Measurements from ENCODE around the gene TRIP10. TPM values are rescaled to one million over a fixed set of nuclear protein-coding genes. Genes with fewer than 3 reads are reported as not detected.

Gene TRIP10
- total RNA-seq, 1 donor from 2014 or later, result 40.7 TPM

DNA sequence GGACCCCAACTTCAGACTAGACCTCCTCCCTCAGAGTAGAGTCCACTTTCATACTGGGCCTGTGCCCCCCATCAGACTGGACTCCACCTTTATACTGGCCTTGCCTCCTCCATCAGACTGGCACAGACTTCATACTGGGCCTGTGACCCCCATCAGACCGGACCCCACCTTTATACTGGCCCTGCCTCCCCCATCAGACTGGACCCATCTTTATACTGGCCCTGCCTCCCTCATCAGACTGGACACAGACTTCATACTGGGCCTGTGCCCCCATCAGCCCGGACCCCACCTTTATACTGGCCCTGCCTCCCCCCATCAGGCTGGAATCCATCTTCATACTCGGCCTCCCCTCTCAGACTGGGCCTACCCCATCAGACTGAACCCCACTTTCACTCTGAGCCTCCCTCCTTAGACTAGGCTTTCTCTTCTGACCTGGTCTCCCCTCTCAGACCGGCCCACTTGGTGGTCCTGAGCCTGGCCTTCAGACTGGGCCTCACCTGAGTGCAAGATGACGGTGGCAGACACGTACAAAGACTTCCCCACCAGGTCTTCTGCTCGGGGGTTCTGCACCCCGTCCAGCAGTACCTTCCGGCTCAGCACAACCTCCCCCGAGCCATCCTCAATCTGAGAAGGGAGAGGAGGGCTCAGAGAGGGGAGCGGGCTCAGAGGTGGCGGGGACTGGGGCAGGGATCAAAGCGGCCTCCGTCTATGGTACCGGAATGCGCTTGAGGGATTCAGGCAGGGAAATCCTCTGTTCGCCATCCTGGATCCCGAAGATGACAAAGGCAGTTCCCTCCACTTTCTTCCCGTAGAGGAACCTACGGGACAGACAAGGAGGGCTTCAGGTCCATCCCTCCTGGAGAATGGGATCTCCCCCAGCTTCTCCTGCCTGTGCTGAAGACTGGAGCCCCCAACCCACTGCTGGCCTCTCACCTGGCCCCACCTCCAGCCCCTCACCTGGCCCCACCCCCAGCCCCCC, 26.5 kb upstream of the TRIP10 start:
- no peak for DNase-seq

DNA sequence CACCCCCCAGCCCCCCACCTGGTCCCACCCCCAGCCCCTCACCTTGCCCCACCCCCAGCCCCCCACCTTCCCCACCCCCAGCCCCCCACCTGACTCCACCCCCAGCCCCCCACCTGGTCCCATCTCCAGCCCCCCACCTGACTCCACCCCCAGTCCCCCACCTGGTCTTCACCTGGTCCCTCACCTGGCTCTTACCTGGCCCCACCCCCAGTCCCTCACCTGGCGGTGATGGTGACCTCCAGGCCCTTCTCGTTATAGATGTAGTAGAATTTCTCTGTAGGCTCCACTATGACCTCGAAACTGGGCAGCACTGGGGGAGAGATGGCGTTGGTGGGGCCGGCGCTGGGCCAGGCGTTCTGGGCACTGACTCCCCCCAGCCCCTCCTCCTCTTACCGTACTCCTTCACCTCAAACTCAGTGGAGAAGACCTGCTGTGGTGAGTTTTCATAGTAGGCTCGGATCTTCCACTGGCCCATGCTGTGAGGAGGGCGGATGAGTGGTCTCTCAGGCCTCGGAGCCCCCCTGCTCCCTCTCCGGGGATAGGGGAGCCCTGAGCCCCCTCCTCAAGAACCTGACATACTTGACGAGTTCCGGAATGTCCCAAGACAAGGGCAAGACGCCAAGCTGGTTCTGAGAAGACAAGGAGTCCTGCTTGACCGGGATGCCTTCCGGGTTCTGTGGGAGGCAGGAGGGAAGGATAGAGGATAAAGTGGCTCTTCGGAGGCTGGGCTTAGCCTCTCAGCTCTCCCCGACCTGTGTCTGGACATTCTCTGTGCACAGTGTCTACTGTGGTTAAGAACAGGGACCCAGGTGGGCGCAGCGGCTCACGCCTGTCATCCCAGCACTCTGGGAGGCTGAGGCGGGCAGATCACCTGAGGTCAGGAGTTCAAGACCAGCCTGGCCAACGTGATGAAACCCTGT, 25.4 kb upstream of the TRIP10 start:
- no peak for DNase-seq

DNA sequence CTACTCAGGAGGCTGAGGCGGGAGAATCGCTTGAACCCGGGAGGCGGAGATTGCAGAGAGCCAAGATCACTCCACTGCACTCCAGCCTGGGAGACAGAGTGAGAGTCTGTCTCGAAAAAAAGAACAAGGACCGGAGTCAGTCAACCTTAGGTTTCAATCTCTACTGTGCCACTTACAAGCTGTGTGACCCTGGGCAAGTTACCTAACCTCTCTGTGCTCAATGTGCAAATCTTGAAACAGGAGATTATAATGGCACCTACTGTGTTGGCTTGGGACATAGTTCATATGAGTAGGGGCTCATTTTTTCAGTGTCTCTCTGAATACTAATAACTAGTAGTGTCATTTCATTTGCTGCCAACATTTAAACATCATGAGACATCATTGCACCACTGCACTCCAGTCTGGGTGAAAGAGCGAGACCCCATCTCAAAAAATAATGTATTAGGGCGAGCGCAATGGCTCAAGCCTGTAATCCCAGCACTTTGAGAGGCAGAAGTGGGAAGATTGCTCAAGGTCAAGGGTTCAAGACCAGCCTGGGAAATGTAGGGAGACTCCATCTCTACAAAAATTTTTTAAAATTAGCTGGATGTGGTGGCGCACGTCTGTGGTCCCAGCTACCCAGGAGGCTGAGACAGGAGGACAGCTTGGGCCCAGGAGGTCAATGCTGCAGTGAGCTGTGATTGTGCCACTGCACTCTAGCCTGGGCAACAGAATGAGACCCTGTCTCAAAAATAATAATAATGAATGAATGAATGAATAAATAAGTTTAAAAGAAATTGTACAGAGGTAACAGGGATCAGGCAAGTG, 24.5 kb upstream of the TRIP10 start:
- DNase-seq, result no peak

DNA sequence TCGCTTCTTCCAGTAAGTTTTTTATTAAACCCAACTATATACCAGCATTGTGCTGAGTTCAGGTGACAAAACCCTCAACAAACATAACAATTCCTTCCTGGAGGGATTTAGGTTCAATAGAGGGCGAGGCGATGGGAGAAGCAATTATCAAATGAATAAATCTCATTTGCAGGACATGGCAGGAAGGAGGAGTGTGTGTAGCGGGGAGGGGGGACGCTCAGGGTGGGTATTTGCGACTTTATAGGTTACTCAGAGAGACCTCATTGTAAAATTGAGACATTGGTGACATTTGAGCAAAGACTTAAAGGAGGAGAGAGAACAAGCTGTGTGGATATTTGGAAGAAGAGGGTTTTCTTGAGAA, 22.9 kb upstream of the TRIP10 start:
- no peak for DNase-seq

DNA sequence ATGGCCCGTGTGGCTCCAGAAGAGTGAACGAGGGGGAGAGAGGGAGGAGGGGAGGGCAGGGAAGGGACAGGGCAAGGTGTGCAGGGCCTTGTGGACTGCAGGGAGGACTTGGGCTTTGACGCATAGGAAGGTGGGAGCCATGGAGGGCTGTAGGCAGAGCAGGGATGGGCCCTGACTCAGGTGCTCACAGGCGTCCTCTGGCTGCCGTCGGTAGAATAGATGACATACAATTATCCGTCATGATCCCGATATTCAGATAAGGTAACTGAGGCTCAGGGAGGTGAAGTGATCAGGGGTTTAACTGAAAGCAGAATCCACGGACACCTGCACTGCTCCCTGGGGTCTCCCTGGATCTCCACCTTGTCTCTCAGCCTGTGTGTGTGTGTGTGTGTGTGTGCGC, 22.4 kb upstream of the TRIP10 start:
- DNase-seq, result no peak

DNA sequence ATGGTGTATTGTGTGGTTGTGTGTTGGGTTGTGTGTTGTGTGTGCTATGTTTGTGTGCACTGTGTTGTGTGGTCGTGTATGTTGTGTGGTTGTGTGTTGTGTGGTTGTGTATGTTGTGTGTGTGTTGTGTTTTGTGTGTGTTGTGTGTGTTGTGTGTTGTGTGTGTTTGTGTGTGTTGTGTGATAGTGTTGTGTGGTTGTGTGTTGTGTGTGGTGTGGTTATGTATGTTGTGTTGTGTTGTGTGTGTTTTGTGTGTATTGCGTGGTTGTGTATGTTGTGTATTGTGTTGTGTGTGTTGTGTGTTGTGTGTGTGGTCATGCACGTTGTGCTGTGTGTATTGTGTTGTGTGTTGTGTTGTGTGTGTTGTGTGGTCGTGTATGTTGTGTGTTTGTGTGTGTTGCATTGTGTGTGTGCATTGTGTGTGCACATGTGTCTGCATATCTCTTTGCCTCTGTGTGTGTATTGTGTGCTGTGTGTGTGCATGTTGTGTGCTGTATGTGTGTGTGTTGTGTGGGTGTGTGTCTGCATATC, 22.0 kb upstream of the TRIP10 start:
- no peak for DNase-seq

DNA sequence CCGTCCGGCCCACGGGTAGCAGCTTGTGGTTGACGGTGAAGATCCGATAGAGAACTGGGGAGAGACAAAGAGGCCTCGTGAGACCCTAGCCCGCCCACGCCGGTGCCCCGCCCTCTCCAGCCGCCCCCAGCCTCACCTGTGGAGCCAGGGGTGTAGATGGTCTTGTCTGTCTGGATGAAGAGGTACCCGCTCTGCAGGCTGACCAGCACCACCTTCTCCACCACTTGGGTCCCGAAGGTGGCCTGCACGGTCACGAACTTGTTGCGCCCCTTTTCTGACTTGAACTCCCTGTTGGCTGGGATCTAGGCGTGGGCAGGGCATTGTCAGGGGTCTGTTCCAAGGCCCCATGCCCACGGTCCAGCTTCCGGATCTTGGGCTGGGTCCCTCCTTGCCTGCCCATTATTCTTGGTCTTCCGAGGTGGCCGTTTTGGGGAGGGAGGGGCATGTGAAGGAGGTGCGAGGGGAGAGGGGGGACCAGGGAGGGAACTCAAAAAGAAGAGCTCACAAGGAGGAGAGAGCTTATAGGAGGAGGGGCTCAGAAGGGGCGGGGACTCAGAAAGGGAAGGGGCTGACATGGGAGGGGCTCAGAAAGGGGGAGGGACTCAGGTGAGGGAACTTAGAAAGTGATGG, 21.3 kb upstream of the TRIP10 start:
- no peak for DNase-seq

DNA sequence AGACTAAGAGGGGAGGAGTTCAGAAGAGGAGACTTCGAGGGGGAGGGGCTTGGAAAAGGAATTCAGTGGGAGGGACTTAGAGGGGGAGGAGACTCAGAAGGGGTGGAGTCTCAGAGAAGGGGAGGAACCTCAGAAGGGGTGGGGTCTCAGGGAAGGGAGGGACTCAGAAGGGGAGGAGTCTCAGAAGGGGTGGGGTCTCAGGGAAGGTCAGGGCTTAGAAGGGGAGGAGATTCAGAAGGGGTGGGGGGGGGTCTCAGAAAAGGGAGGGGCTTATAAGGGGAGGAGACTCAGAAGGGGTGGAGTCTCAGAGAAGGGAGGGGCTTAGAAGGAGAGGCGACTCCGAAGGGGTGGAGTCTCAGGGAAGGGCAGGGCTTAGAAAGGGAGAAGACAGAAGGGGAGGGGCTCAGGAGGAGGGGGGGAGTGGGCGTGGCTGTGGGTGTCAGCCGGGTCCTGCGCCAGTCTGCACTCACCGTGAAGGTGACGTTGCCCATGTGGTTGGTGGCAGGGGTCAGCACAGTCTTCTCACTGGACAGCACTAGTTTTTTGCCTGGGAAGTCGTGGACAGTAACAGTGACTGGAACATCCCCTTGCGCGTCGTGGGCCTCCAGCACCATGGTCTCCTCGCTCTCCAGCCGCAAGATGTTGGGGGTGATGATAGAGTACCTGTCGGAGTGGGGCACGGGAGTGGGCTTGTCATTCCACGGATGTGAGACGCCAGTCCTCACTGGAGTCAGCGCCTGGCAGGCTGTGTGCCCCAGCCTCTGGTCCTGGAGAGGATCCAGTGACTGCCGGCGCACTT, 20.5 kb upstream of the TRIP10 start:
- DNase-seq, result peak; percentile 32

DNA sequence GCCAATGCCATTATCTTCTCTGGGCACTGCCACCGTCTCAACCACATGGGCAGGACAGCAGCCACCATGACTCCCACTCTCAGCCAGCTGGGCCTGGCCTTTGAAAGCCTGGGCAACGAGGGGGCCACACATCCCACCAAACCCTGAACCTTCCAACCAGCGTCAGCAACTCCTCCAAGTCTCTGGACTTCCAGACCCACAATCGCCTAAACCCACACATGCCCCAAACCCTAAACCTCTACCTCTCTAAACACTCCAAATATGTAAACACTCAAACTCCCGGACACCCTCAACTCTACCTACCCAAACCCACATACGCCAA, 20.0 kb upstream of the TRIP10 start:
- no peak for DNase-seq

DNA sequence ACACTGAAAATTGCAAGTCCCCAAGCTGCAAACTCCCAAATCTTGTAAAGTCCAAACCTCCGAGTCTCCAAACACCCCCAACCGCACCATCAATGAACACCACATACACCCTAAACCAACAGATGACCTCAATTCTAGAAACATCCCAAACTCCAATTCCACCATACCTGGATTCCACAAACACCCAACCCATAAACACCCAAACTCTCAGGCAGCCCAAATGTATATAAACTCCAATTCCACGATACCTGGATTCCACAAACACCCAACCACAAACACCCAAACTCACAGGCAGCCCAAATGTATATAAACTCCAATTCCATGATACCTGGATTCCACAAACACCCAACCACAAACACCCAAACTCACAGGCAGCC, 19.5 kb upstream of the TRIP10 start:
- no peak for DNase-seq

DNA sequence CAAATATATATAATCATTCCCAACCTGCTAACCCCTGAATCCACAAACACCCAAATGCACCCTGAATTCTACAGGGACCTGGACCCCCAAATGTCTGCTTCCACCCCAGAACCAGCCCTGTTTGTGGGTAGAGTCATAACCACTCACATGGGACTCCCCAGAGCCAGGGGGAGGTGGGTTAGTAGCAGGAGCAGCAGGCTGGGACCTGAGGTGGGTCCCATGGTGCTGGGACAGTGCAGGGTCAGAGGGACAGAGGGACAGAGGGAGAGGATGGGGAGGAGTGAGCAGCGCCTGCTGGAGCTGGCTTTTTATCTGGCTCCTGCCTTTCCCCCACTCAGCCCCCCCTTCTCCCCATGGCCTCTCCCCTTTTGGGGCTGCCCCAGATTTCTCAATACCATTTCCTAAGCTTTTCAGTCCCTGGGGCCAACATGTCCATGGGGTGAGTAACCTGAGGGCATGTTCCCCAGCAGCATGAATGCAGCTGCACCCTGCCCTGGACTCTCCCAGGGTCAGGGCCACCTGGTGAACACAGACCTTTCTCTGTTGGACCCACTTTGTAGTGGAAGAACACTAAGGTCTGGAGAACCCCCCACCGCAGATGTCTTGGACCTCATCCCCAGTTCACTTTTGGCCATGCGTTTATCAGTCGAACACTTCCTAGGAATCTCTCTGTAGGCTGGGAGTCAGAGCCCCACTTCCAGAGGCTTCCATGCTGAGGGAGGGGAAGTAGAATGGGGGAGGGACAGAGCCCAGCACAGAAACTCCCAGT, 18.9 kb upstream of the TRIP10 start, which contains the start of gene C3:
Gene C3, minus strand, starts transcription at position 282 of the 769 bp plus-strand sequence. Its CDS starts 61 bp downstream, at position 221.
- DNase-seq, result no peak

DNA sequence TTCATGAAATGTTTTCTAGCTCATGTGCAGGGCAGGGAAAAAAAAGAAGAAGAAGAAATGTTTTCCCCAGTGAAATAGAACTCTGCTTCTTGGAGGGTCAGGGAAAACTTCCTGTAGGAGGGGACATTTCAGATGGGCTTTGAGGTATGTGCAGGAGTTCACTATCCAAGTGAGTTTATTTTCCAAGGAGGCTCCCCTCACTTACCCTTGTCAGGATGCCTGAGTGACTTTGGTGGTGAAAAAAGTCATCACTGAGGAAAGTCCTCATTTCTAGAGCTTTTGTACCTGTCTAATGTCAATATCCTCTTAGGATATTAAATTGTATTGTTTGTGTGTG, 18.4 kb upstream of the TRIP10 start:
- no peak for DNase-seq

DNA sequence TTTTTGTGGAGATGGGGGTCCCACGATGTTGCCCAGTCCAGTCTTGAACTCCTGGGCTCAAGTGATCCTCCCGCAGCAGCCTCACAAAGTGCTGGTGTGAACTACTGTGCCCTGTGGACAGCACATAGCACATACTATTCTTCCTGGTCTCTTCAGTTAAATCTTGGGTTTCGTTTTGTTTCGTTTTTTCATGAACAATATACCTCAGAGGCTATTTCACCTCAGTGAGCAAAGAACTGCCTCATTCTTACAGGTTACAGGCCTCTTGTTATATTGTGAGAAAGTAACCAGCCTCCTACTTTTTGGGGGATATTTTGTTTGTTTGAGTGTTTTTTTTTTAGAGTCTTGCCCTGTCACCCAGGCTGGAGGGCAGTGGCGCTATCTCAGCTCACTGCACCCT, 17.7 kb upstream of the TRIP10 start:
- no peak for DNase-seq

DNA sequence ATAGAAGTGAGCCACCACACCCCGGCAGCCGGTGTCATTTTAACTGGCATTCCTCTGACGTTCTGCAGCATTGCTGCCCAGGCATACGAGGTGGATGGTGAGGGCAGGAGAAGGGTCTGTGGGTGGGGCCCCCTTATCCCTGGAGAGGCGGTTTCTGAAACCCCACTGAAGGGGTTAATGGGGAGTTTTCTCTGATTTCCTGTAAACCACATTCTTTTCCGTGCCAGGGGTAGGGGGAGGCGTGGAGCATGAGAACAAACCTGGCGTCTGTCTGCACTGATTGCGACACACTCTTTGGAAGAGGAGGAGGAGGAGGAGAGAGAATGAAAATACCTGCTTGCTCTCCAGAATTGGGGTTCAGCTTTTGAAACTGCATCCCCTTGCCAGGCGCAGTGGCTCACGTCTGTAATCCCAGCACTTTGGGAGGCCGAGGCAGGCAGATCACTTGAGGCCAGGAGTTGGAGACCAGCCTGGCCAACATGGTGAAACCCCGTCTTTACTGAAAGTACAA, 16.3 kb upstream of the TRIP10 start:
- DNase-seq, result no peak

DNA sequence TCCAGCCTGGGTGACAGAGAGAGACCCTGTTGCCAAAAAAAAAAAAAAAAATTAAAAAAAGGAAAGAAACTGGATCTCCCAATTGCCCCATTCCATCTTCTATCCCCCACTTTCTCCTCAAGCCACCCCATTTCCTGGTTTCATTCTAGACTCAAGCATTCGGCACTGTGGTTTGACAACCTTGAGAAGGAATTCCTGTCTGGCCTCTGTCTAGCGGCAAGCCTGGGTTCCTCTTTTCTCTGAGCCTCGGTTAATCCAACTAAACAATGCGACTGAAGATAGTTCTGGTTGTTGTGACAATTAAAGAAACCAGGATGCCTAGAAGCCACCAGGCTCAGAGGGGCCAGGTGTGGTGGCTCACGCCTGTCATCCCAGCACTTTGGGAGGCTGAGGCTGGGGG, 15.7 kb upstream of the TRIP10 start:
- DNase-seq, result no peak

DNA sequence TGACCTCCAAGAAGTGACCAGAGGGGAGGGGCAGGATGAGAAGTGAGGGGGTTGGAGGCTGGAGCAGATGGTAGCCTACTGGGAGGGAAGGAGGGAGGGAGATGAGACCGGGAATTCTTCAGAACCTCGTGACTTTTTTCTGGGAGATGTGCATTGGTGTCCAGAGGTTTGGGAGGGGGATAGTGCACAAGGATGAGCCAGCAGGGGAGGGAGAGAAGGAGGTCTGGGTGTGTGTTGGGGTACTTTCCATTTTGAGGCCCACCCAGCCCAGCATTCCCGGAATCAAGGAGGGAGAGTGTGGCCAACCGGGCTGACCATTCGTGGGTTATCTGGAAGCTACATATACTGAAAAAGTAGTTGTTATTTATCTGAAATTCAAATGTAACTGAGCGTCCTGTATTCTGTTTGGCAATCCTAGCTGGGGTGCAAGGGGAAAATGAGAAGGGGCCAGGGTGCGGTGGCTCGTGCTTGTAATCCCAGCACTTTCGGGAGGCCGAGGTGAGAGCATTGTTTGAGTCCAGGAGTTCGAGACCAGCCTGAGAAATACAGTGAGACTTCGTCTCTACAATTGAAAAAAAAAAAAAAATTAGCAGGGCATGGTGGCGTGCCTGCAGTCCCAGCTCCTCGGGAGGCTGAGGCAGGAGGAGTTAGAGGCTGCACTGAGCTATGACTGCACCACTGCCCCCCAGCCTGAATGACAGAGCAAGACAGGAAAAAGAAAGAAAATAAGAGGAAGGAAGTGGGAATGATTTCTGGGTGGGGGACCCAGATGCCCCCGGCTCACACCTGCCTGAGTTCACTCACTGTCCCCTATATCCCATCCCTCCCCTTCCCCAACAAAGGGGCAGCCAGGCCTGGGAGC, 14.6 kb upstream of the TRIP10 start:
- DNase-seq, result no peak

DNA sequence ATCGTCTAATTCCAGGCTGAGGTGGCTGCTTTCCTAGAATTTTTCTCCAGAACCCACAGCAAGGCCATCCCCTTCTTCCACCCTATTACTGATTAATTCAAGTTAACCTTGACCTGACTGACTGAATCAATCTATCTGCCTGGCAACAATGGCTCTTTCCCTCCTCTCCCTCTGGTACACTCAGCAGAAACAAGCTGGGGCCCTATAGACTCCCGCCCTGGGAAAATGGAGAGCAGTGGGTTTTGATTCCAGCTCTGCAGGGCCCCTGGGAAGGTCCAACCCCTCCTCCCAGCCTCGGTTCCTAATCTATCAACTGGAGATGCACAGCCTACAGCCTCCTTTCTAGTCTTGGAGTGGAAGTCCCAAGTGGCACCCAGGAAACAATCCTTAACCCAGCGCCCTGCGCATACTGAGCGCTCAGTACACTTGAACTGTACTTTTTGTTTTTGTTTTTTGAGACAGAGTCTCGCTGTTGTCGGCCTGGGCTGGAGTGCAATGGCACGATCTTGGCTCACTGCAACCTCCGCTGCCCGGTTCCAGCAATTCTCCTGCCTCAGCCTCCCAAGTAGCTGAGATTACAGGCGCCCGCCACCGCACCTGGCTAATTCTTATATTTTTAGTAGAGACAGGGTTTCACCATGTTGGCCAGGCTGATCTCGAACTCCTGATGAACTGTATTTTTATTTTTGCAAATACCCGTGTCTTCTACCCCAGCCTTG, 13.8 kb upstream of the TRIP10 start:
- no peak for DNase-seq

DNA sequence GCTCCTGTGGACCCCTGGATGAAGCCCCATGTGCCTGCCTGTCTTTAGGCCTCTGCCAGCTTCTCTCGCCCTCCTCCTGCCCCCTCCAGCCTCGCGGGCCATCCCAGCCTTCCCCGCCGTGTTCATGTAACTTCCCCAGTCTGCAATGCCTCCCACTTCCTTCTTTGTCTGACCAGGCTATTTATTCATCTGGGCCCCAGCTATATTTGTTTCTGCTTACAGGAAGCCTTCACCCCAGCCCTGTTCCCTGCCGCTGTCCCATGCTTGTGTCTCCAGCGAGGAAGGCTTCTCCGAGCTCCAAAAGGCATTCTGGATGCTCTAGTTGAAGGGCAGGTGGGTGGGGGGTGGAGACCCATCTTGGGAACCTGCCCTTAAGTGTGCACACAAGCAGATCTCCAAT, 11.1 kb upstream of the TRIP10 start:
- peak; percentile 34 for DNase-seq

Measured in dermis blood vessel endothelial cell (primary cell).